HG02642 (cell line): ENCODE data around the gene MRPS30.
"Not testable (repeated sequence)": the region's sequence is repeated elsewhere in the genome, so short reads cannot be mapped to it uniquely, and the experiment has no call there.

Experiments used
- ATAC-seq: cut with Tn5 transposase; IDR thresholded peaks from one replicate; pipeline ENCODE4 v1.9.1; 2021; ENCODE audit warnings: mild to moderate bottlenecking; ENCODE audit not compliant: unreplicated experiment, poor library complexity

MRPS30 gene

GRCh38 chr5:44809956-44810420, 1.2 kb downstream of the MRPS30 start:
- no peak for ATAC-seq

- no peak for ATAC-seq
Measured at GRCh38 chr5:44814761-44815160, 6.0 kb downstream of the MRPS30 start.

DNA sequence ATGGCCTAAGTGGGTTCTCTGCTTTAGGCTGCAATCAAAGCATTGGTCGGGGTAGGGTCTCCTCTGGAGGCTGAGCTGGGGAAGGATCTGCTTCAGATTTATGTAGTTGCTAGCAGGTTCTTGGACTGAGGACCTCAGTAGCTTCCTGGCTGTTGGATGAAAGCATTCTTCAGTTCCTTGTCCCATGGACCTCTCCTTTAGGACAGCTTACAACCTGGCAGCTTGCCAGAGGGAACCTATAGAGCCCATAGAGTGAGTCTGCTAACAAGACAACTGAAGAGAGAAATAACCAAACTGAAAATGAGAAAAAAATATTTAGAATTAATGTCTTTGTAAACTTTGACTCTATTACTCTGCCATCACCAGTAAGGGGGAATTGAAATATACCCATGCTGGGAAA, 12.4 kb downstream of the MRPS30 start:
- ATAC-seq = no peak

- not testable (repeated sequence) for ATAC-seq
Measured at GRCh38 chr5:44824662-44825061, 15.9 kb downstream of the MRPS30 start.

GRCh38 chr5:44827681-44828080, 18.9 kb downstream of the MRPS30 start:
- ATAC-seq = no peak

DNA sequence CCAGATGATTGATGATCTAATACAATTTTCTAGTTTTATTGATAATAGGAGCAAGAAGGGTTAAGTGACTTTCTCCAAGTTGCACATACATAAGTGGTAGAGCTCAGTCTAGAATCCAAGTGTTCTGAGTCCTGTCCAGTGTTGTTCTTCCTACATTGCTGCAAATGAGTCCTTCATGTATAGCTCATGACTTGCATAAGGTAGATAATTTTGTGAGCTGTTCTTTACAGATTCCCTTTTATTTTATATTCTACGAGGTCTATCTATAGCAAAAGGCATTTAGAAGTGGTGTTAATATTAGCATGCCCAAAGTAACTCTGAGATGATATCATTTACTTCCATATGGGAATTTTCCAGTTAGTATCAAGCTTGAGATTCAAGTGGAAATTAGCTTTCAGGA, 20.0 kb downstream of the MRPS30 start:
- ATAC-seq = no peak

DNA sequence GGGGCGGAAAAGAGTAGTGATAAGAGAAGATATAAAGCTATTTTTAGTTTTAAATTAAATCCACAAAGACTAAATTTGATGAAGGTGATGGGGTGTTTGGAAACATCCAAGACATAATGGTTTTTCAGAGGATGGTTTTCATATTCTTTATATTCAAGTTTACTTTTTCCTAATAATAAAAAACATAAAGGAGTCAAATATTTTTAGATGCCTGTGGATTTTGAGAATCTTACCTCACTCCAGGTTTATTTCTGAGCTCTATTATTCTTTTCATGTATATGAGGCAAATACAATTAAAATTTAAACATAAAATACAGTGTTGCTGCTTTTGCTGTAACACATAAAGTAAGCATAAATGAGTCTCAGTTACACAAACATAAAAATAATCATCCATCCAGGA, 22.2 kb downstream of the MRPS30 start:
- no peak for ATAC-seq

- ATAC-seq = no peak
Measured at GRCh38 chr5:44833249-44833648, 24.5 kb downstream of the MRPS30 start.

DNA sequence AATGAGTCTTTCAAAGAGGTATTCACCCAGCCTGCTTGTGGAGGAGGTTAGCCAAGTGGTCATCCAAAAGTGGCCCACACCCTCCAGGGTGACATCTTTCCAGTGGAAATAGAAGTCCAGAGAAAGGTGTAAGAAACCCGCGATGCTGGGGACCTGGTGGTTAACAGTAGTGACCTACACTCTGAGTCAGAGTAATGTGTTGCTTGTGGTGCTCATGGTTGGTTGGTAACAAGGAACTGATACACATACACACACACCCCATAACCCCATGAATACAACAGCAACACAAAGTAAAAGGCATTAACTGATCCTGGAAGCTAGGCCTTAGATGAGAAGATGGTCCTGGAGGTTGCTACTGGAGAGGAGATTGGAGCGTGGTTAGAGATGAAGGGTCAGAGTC, 26.9 kb downstream of the MRPS30 start:
- no peak for ATAC-seq

GRCh38 chr5:44839018-44839681, 30.4 kb downstream of the MRPS30 start:
- no peak for ATAC-seq

DNA sequence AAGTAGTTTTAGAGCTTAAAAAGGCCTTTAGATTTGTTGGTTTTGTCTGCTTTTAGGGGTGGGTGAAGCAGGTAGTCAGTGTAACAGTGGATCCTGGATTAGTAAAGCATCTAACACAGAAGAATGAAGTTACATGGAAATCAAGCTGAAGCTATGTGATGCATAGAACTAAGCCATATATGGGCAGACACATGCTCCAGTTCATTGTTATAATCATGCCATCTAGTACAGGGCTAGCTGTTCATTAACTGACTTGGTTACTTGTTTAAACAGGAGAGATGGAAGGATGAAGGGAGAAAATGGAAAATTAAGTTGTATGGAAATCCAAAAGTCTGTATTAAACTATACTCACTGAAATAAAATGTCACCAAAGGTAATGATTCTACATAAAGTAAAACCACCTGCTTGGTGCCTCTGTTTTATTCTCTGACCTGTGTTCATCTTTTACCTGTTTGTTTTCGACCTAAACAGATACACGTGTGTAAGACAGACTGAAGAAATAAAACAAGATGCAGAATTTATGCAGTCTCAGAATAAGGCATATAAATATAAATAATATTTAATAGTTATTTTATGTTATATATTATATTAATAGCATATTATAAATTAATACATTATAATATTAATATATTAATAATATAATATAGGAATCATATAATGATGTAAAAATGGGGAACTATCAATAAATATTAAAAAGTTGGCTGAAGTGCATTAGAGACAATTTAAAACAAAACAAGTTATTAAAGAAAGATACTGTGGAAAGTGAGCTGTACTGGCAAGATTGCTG, 33.9 kb downstream of the MRPS30 start:
- no peak for ATAC-seq

DNA sequence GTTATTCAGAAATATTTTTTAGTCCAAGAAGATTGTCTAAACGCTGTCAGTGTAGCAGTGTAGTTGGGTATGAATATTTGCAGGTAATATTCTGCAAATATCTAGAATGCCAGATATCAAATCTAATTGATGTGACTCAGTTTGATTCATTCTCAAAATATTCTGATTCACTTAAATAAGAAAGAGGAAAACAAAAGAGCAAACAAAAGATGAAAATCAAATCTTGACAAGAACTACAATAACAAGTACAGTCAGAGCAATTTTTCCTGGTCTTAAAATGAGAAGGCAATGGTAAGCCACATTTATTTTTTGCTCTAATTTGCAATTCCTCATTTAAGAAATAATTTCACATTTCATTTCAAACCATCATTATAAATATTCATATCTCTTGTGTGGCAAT, 36.0 kb downstream of the MRPS30 start:
- no peak for ATAC-seq

GRCh38 chr5:44845777-44846176, 37.0 kb downstream of the MRPS30 start:
- ATAC-seq = no peak

GRCh38 chr5:44847206-44847852, 38.6 kb downstream of the MRPS30 start:
- no peak for ATAC-seq

- no peak for ATAC-seq
Measured at GRCh38 chr5:44860267-44860666, 51.5 kb downstream of the MRPS30 start.

GRCh38 chr5:44862808-44863207, 54.1 kb downstream of the MRPS30 start:
- peak; percentile 64 for ATAC-seq
